Pancreas (tissue), 10 donors: ENCODE measurements around the gene TSPAN12. TPM values are rescaled to one million over a fixed set of nuclear protein-coding genes. Genes with fewer than 3 reads are reported as not detected.
A peak's percentile ranks its signal among the peaks of the same experiment; 100 is the strongest.

Experiments used
- ATAC-seq, 4 donors: fragments of 200-7000 bp; cut with Tn5 transposase; one replicate each; pipeline versions ENCODE4 v1.8.0 to v1.9.1; 2020; ENCODE audit warnings: mild to moderate bottlenecking in 4 of 4, moderate library complexity in 4 of 4
- DNase-seq, 6 donors: peaks; one replicate each; pipeline ENCODE4 v3.0.0-alpha.2; 2020
- FAIRE-seq: peaks from 2 replicates; lab custom pipeline; 2012; peaks lifted over from hg19 to GRCh38; lab: Jason Lieb, UNC
- H3K27ac ChIP-seq, 4 donors: fragments of 200-600 bp; sonication (generic); 1 replicate in 3 of 4; 2 replicates in 1 of 4; pipeline versions ENCODE4 v1.5.0 to v1.8.0; 2020
- H3K27me3 ChIP-seq, 4 donors: fragments of 200-600 bp; one replicate each; pipeline ENCODE4 v1.8.0; 2021
- H3K36me3 ChIP-seq, 3 donors: fragments of 200-600 bp; sonication (generic) in 1 of 3; one replicate each; pipeline versions ENCODE4 v1.5.0 to v1.8.0; 2020 to 2021
- H3K4me1 ChIP-seq, 3 donors: fragments of 200-600 bp; one replicate each; pipeline ENCODE4 v1.8.0; 2021
- H3K4me3 ChIP-seq, 4 donors: fragments of 200-600 bp; sonication (generic) in 2 of 4; one replicate each; pipeline versions ENCODE4 v1.5.0 to v1.8.0; 2020 to 2021
- H3K9me3 ChIP-seq, 4 donors: fragments of 200-600 bp; one replicate each; pipeline ENCODE4 v1.8.0; 2021
- CTCF ChIP-seq, 4 donors: fragments of 200-600 bp; sonication (generic) in 3 of 4; IDR thresholded peaks; one replicate each; pipeline versions ENCODE4 v1.5.0 to v1.8.0; 2021; ENCODE audit warnings: antibody characterized with exemption in 4 of 4
- WGBS, 2 donors: extraction: QIAGEN DNeasy Blood & Tissue Kit; methylation state at CpG; one replicate each; pipeline ENCODE4 v1.1.7; 2013; 5-methylcytosine and 5-hydroxymethylcytosine counted together
- intact Hi-C, 3 donors: fragments of 100-400 bp; cut with DNase I; formaldehyde crosslinking; loops; one replicate each; pipeline versions ENCODE4 v1.11.1 to v1.14.2; 2022
- polyA plus RNA-seq, 2 donors: library from polyadenylated mRNA; stranded (reverse); fragments of 200-250 nt; gene quantifications; one replicate each; pipeline ENCODE4 v1.2.3, GENCODE V29; 2013
- total RNA-seq, 6 donors: library from RNA; stranded (reverse); fragmentation: NEBNext Ultra II Directional in 4 of 6; extraction: Animal tissue kit (Norgen Biotek cat#: 25700) in 4 of 6; gene quantifications; one replicate each; pipeline versions ENCODE4 v1.2.1 to v1.2.4, GENCODE V29; 2021 to 2023
- donor health status: healthy with polysubstance abuse.
- donor health status: DM: no; HTN: no; CAD: no; lungs with moderate emphysema.
- donor health status: DM: no; HTN: no; CAD: no.
- donor health status: control.
- donor health status: control.
- donor health status: Bipolar disorder and iron deficiency.
- donor health status: DM: yes; HTN: yes; CAD: no.
- donor health status: DM: no; HTN: no; CAD: no.
- donor health status: DM: no; HTN: no; CAD: no.
- donor health status: DM: yes; HTN: yes; CAD: no.

The TSPAN12 gene
- total and polyA plus RNA-seq, 8 donors = 3.9 to 16.0 (median 8.9) TPM

GRCh38 chr7:120802751-120803150 lies 55.2 kb downstream of the TSPAN12 start:
- Histone ChIP-seq H3K27me3 (no peaks in the 10 kb centered on the region), H3K36me3 (no peaks in the 10 kb centered on the region), H3K27ac (no peak overlapping the region), H3K9me3 (no peaks in the 10 kb centered on the region), H3K4me3 (no peak overlapping the region), H3K4me1 (peaks cover 0 to 5% (median 0%) of the 10 kb centered on the region in 3 donors)
- no peak for TF ChIP-seq CTCF (IDR thresholded peaks at IDR 0.05)
- FAIRE-seq (no peak), ATAC-seq (peak in 1 of 4 donors; percentile 40), DNase-seq (no peak)
- intact Hi-C loops = loop anchor here in 1 of 3 donors (5.0 to 10.0 kb wide), 2 partner anchors 62 to 140 kb away; no protein-coding TSS in a partner anchor
- WGBS, 2 donors = 26 to 31% methylated on average over 3 of the region's 3 CpGs

GRCh38 chr7:120799813-120800475 lies 58.0 kb downstream of the TSPAN12 start:
- FAIRE-seq (no peak), ATAC-seq (no peak), DNase-seq (no peak)
- intact Hi-C loops = loop anchor here in 2 of 3 donors (5.0 to 10.0 kb wide), 4 partner anchors 45 to 145 kb away; no protein-coding TSS in a partner anchor
- Histone ChIP-seq H3K27me3 (no peaks in the 10 kb centered on the region), H3K4me3 (no peak overlapping the region), H3K27ac (no peak overlapping the region), H3K36me3 (no peaks in the 10 kb centered on the region), H3K9me3 (no peaks in the 10 kb centered on the region), H3K4me1 (peaks cover 0 to 5% (median 0%) of the 10 kb centered on the region in 3 donors)
- 95 to 99% methylated on average over 3 of the region's 3 CpGs for WGBS, 2 donors
- no peak for TF ChIP-seq CTCF (IDR thresholded peaks at IDR 0.05)

GRCh38 chr7:120799147-120799546 lies 58.8 kb downstream of the TSPAN12 start:
- Histone ChIP-seq H3K27me3 (no peaks in the 10 kb centered on the region), H3K4me3 (no peak overlapping the region), H3K36me3 (no peaks in the 10 kb centered on the region), H3K4me1 (peaks cover 0 to 5% (median 0%) of the 10 kb centered on the region in 3 donors), H3K9me3 (no peaks in the 10 kb centered on the region), H3K27ac (no peak overlapping the region)
- intact Hi-C loops = loop anchor here in 1 of 3 donors (10.0 kb wide), 2 partner anchors 46 to 146 kb away; no protein-coding TSS in a partner anchor
- no peak for DNase-seq
- FAIRE-seq = no peak
- ATAC-seq = no peak
- TF ChIP-seq CTCF (IDR thresholded peaks at IDR 0.05) = no peak
- WGBS, 2 donors = 93 to 96% methylated on average over 1 of the region's 1 CpG

GRCh38 chr7:120797026-120797645 lies 60.8 kb downstream of the TSPAN12 start:
- no peak for ATAC-seq
- TF ChIP-seq CTCF (IDR thresholded peaks at IDR 0.05) = no peak
- intact Hi-C loops = loop anchor here in 1 of 3 donors (10.0 kb wide), 2 partner anchors 48 to 148 kb away; no protein-coding TSS in a partner anchor
- Histone ChIP-seq H3K27ac (no peak overlapping the region), H3K27me3 (no peaks in the 10 kb centered on the region), H3K4me3 (no peak overlapping the region), H3K36me3 (no peaks in the 10 kb centered on the region), H3K9me3 (no peaks in the 10 kb centered on the region), H3K4me1 (peaks cover 0 to 10% (median 0%) of the 10 kb centered on the region in 3 donors)
- DNase-seq = no peak
- no peak for FAIRE-seq
- WGBS, 2 donors = 98 to 100% methylated on average over 7 of the region's 7 CpGs
